Measurements from ENCODE around the gene PRKCE. TPM values are rescaled to one million over a fixed set of nuclear protein-coding genes. Genes with fewer than 3 reads are reported as not detected.

The PRKCE gene
- total and polyA plus RNA-seq, 2 donors (not counting 1 experiment from before 2014, with no cell fraction given) = 14.1 to 19.0 TPM

DNA sequence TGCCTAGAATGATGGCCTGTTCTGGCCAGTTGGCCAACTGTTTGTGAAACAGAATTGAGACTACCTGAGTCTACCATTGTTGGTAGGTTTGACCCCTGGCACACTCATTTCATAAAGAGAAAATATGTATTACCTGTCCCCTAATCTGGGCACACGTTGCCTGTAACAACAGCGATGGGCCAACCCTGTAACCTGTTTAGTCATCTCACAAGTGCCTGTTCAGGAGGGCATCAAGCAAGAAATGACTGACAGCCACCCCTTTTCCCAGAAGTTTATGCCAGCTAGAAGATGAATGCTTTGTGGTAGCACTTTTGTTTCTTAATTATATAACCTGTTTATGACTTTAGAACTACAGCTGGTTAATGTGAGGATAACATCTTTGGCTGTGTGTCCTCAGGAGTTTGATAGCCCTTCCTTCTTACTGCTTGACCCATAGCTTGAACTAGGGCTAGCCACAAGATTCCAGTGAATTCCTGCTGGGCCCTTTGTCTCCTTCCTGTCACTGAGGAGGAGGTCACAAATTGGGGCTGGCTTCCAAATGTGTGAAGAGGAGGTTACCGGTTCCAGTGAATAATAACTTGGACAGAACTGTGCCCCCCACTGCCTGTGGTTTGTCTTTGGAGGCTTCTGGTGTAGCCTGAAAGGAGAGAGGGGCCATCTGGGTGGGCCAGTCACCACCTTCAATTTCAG is 371.8 kb downstream of the PRKCE start:
- Histone ChIP-seq H3K9me3 (ENCODE audit: control insufficient read depth, insufficient read depth, low read depth, low read length) (no peaks in the 10 kb centered on the region), H3K4me2 (ENCODE audit: extremely low read depth, insufficient read depth, low read length) (no peak overlapping the region), H3K9ac (ENCODE audit: insufficient read depth, low read length) (no peak overlapping the region), H3K79me2 (ENCODE audit: control insufficient read depth, insufficient read depth, low read length) (no peaks in the 10 kb centered on the region), H4K20me1 (ENCODE audit: control insufficient read depth, extremely low read depth, insufficient read depth, low read length) (no peaks in the 10 kb centered on the region), H3K27ac (ENCODE audit: insufficient read depth, low read length) (no peak overlapping the region), H3K36me3 (ENCODE audit: control insufficient read depth, insufficient read depth, low read length) (no peaks in the 10 kb centered on the region), H2AFZ (ENCODE audit: low read length) (no peak overlapping the region), H3K4me3 (replicated peaks in 1 of 4; ENCODE audit: control extremely low read depth in 1 of 4, insufficient read depth in 1 of 4, low read depth in 3 of 4, low read length in 4 of 4) (no peak overlapping the region), H3K4me1 (ENCODE audit: control insufficient read depth, extremely low read depth, insufficient read depth, low read length) (peaks cover 2% of the 10 kb centered on the region), H3K27me3 (ENCODE audit: control insufficient read depth, insufficient read depth, low read length) (no peaks in the 10 kb centered on the region)
- no peak for TF ChIP-seq EZH2 (IDR thresholded peaks at IDR 0.05; ENCODE audit: low read length, missing control alignments)
- TF ChIP-seq, protein P1, sequence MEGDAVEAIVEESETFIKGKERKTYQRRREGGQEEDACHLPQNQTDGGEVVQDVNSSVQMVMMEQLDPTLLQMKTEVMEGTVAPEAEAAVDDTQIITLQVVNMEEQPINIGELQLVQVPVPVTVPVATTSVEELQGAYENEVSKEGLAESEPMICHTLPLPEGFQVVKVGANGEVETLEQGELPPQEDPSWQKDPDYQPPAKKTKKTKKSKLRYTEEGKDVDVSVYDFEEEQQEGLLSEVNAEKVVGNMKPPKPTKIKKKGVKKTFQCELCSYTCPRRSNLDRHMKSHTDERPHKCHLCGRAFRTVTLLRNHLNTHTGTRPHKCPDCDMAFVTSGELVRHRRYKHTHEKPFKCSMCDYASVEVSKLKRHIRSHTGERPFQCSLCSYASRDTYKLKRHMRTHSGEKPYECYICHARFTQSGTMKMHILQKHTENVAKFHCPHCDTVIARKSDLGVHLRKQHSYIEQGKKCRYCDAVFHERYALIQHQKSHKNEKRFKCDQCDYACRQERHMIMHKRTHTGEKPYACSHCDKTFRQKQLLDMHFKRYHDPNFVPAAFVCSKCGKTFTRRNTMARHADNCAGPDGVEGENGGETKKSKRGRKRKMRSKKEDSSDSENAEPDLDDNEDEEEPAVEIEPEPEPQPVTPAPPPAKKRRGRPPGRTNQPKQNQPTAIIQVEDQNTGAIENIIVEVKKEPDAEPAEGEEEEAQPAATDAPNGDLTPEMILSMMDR (conservative IDR thresholded peaks at IDR 0.05 in 1 of 2, IDR thresholded peaks at IDR 0.05 in 1 of 2; ENCODE audit: low read depth in 1 of 2, low read length in 2 of 2) = no peak
- DNase-seq (ENCODE audit: low read depth in 2 of 2) = no peak

DNA sequence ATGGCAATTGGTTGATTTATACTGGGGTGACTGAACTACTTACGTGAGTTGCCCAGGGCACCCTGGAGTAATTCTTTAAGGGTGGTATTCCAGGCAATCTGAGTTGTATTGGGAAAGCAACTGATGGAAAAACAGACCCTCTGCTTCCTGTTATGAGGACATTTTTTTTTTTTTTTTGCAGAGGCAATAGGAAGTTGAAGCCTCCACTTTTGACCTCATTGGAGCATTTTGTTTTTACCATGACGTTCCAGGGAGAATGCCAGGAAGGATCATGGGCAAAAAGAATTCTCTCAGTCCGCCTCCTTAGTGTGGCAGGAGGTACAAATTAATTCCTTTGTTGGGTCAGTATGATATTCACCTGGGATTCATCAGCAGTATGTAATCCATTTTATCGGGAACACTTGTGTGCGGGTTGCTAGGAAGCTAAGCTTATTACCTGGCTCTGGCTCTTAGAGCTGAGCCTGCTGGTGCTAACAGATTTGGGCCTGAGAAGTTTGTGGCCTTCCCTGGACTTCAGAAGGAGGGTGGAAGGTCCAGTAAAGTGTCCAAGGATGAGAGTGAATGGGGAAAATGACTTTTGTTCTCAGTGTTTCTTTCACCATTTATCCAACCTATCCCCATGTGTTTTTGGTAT is 372.8 kb downstream of the PRKCE start:
- no peak for DNase-seq (ENCODE audit: low read depth in 2 of 2)
- TF ChIP-seq EZH2 (IDR thresholded peaks at IDR 0.05; ENCODE audit: low read length, missing control alignments) = no peak
- TF ChIP-seq, protein P1 (conservative IDR thresholded peaks at IDR 0.05 in 1 of 2, IDR thresholded peaks at IDR 0.05 in 1 of 2; ENCODE audit: low read depth in 1 of 2, low read length in 2 of 2) = no peak
- no peak overlapping the region for H3K9ac ChIP-seq (ENCODE audit: insufficient read depth, low read length)
- H3K4me2 ChIP-seq (ENCODE audit: extremely low read depth, insufficient read depth, low read length) = no peak overlapping the region
- no peaks in the 10 kb centered on the region for H3K9me3 ChIP-seq (ENCODE audit: control insufficient read depth, insufficient read depth, low read depth, low read length)
- H3K79me2 ChIP-seq (ENCODE audit: control insufficient read depth, insufficient read depth, low read length) = no peaks in the 10 kb centered on the region
- H3K27ac ChIP-seq (ENCODE audit: insufficient read depth, low read length) = no peak overlapping the region
- H2AFZ ChIP-seq (ENCODE audit: low read length) = no peak overlapping the region
- no peaks in the 10 kb centered on the region for H3K36me3 ChIP-seq (ENCODE audit: control insufficient read depth, insufficient read depth, low read length)
- peaks cover 4% of the 10 kb centered on the region for H3K4me1 ChIP-seq (ENCODE audit: control insufficient read depth, extremely low read depth, insufficient read depth, low read length)
- no peaks in the 10 kb centered on the region for H3K27me3 ChIP-seq (ENCODE audit: control insufficient read depth, insufficient read depth, low read length)
- H3K4me3 ChIP-seq (replicated peaks in 1 of 4; ENCODE audit: control extremely low read depth in 1 of 4, insufficient read depth in 1 of 4, low read depth in 3 of 4, low read length in 4 of 4) = no peak overlapping the region
- H4K20me1 ChIP-seq (ENCODE audit: control insufficient read depth, extremely low read depth, insufficient read depth, low read length) = no peaks in the 10 kb centered on the region

DNA sequence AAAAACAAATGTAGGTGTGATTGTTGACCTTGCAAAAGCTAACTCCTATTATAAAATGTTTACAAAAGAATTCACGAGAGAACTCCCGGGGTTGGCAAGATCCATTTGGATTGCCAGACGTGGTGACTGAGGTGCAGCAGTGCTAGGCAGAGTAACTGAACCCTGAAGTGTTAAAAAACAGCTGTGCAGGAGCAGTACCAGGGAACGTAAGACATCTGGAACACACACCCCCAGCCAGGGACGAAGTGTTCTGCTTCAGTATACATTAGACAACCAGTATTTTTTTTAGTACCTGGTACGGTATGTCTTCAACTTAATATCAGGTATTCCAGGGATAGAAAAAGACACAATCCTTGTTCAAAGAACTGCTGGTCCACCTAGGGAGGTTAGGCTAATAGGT is 373.6 kb downstream of the PRKCE start:
- Histone ChIP-seq H3K27me3 (ENCODE audit: control insufficient read depth, insufficient read depth, low read length) (no peaks in the 10 kb centered on the region), H3K27ac (ENCODE audit: insufficient read depth, low read length) (no peak overlapping the region), H3K4me3 (replicated peaks in 1 of 4; ENCODE audit: control extremely low read depth in 1 of 4, insufficient read depth in 1 of 4, low read depth in 3 of 4, low read length in 4 of 4) (no peak overlapping the region), H3K79me2 (ENCODE audit: control insufficient read depth, insufficient read depth, low read length) (no peaks in the 10 kb centered on the region), H4K20me1 (ENCODE audit: control insufficient read depth, extremely low read depth, insufficient read depth, low read length) (no peaks in the 10 kb centered on the region), H2AFZ (ENCODE audit: low read length) (no peak overlapping the region), H3K4me1 (ENCODE audit: control insufficient read depth, extremely low read depth, insufficient read depth, low read length) (peaks cover 6% of the 10 kb centered on the region), H3K4me2 (ENCODE audit: extremely low read depth, insufficient read depth, low read length) (no peak overlapping the region), H3K9ac (ENCODE audit: insufficient read depth, low read length) (no peak overlapping the region), H3K36me3 (ENCODE audit: control insufficient read depth, insufficient read depth, low read length) (no peaks in the 10 kb centered on the region), H3K9me3 (ENCODE audit: control insufficient read depth, insufficient read depth, low read depth, low read length) (no peaks in the 10 kb centered on the region)
- TF ChIP-seq, protein P1 (conservative IDR thresholded peaks at IDR 0.05 in 1 of 2, IDR thresholded peaks at IDR 0.05 in 1 of 2; ENCODE audit: low read depth in 1 of 2, low read length in 2 of 2) = no peak
- no peak for TF ChIP-seq EZH2 (IDR thresholded peaks at IDR 0.05; ENCODE audit: low read length, missing control alignments)
- DNase-seq (ENCODE audit: low read depth in 2 of 2) = no peak

Data from fibroblast of lung (primary cell).